Cardiac septum (tissue), 1 donor: ENCODE data around the gene SLC25A24. TPM values are rescaled to one million over a fixed set of nuclear protein-coding genes. Genes with fewer than 3 reads are reported as not detected.

Experiments
- DNase-seq: peaks from one replicate; pipeline ENCODE4 v3.0.0-alpha.2; 2020; ENCODE audit warnings: low spot score
- intact Hi-C: fragments of 100-400 bp; cut with DNase I; formaldehyde crosslinking; loops from one replicate; pipeline ENCODE4 v1.14.0; 2022
- total RNA-seq: library from RNA; stranded (reverse); fragmentation: NEBNext Ultra II Directional; extraction: Animal tissue kit (Norgen Biotek cat#: 25700); gene quantifications from one replicate; pipeline ENCODE4 v1.2.1, GENCODE V29; 2021
- donor health status: DM: no; HTN: no; CAD: no.

The SLC25A24 gene
- total RNA-seq, 1 donor from 2014 or later: 13.7 TPM

GRCh38 chr1:108117237-108117636, 82.9 kb downstream of the SLC25A24 start:
- no peak for DNase-seq
- intact Hi-C loops: no loop called here

GRCh38 chr1:108114033-108114599, 86.0 kb downstream of the SLC25A24 start:
- intact Hi-C loops: no loop called here
- no peak for DNase-seq

- no peak for DNase-seq
These were observed 86.6 kb downstream of the SLC25A24 start for GRCh38 chr1:108113496-108113895.

GRCh38 chr1:108109295-108109973, 90.7 kb downstream of the SLC25A24 start:
- intact Hi-C loops: no loop called here
- DNase-seq: no peak

More at GRCh38 chr1:108113496-108113895, 86.6 kb downstream of the SLC25A24 start:
- intact Hi-C loops: no loop called here

- intact Hi-C loops: no loop called here
- no peak for DNase-seq
These were observed 92.0 kb downstream of the SLC25A24 start for GRCh38 chr1:108108119-108108518.

GRCh38 chr1:108107658-108108057, 92.5 kb downstream of the SLC25A24 start:
- intact Hi-C loops: no loop called here
- no peak for DNase-seq

GRCh38 chr1:108106775-108107174, 93.4 kb downstream of the SLC25A24 start:
- no peak for DNase-seq

GRCh38 chr1:108100148-108100547, 100.0 kb downstream of the SLC25A24 start:
- no peak for DNase-seq
- intact Hi-C loops: no loop called here

More at GRCh38 chr1:108106775-108107174, 93.4 kb downstream of the SLC25A24 start:
- intact Hi-C loops: no loop called here

GRCh38 chr1:108097018-108097417, 103.1 kb downstream of the SLC25A24 start:
- DNase-seq: no peak
- intact Hi-C loops: no loop called here

- intact Hi-C loops: no loop called here
- DNase-seq: no peak
These were observed 104.1 kb downstream of the SLC25A24 start for GRCh38 chr1:108096089-108096488.

GRCh38 chr1:108089477-108089876, 110.7 kb downstream of the SLC25A24 start:
- DNase-seq: no peak
- intact Hi-C loops: no loop called here

GRCh38 chr1:108085628-108086027, 114.5 kb downstream of the SLC25A24 start:
- DNase-seq: no peak
- intact Hi-C loops: no loop called here

GRCh38 chr1:108084866-108085477, 115.2 kb downstream of the SLC25A24 start:
- intact Hi-C loops: no loop called here
- no peak for DNase-seq

Other genes starting within 250 kb of the SLC25A24 start
- 1.9 TPM for gene VAV3, start 235.2 kb downstream of the SLC25A24 start, total RNA-seq
- not detected for gene NBPF4, start 43.7 kb upstream of the SLC25A24 start, total RNA-seq
- not detected for gene NBPF6, start 250.0 kb upstream of the SLC25A24 start, total RNA-seq